Testis (tissue), 2 donors: ENCODE measurements around the gene MLLT6.
"Not testable (repeated sequence)": the region's sequence is repeated elsewhere in the genome, so short reads cannot be mapped to it uniquely, and the experiment has no call there.

Experiments
- POLR2A ChIP-seq: fragments of 450-650 bp; IDR thresholded peaks from one replicate; pipeline ENCODE4 v1.6.1; 2017; ENCODE audit warnings: antibody characterized with exemption, mild to moderate bottlenecking, moderate library complexity
- TF ChIP-seq, protein P1 (sequence below), 3 experiments: fragments of 450-650 bp in 2 of 3; fragments of 200-600 bp in 1 of 3; sonication (generic) in 1 of 3; IDR thresholded peaks; one replicate each; pipeline ENCODE4 v1.5.1; 2016 to 2019; ENCODE audit warnings: antibody characterized with exemption in 3 of 3, mild to moderate bottlenecking in 2 of 3, moderate library complexity in 1 of 3

DNA sequence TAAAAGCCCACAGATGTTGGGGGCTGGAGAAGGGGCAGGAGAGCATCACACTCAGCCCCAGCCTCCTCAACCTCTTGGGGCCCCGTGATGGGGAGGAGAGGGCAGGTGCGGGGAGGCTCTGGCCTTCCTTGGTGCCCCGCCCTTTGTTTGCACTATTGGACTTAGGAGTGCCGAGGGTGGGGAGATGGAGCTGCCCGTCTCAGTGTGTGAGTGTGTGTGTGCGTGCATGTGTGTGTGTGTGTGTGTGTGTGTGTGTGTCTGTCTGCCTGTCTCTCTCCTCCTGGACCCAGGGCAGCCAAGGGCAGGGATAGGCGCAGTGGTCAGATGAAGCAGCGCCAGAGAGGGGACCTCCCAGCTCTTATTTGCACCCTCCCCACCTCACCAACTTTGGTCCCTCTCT, 21.1 kb downstream of the MLLT6 start:
- TF ChIP-seq, protein P1, sequence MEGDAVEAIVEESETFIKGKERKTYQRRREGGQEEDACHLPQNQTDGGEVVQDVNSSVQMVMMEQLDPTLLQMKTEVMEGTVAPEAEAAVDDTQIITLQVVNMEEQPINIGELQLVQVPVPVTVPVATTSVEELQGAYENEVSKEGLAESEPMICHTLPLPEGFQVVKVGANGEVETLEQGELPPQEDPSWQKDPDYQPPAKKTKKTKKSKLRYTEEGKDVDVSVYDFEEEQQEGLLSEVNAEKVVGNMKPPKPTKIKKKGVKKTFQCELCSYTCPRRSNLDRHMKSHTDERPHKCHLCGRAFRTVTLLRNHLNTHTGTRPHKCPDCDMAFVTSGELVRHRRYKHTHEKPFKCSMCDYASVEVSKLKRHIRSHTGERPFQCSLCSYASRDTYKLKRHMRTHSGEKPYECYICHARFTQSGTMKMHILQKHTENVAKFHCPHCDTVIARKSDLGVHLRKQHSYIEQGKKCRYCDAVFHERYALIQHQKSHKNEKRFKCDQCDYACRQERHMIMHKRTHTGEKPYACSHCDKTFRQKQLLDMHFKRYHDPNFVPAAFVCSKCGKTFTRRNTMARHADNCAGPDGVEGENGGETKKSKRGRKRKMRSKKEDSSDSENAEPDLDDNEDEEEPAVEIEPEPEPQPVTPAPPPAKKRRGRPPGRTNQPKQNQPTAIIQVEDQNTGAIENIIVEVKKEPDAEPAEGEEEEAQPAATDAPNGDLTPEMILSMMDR (IDR thresholded peaks at IDR 0.05) = not testable (repeated sequence)
- not testable (repeated sequence) for TF ChIP-seq POLR2A
